Sigmoid colon (tissue), 7 donors: ENCODE measurements around the gene SPATA19. TPM values are rescaled to one million over a fixed set of nuclear protein-coding genes. Genes with fewer than 3 reads are reported as not detected.

ENCODE experiments used
- DNase-seq: peaks from one replicate; pipeline ENCODE4 v3.0.0-alpha.2; 2019
- H3K27ac ChIP-seq, 4 donors: fragments of 200-600 bp; sonication (generic); one replicate each; pipeline ENCODE4 v1.5.1; 2016 to 2019; ENCODE audit warnings: mild to moderate bottlenecking in 1 of 4
- H3K27me3 ChIP-seq, 3 donors: fragments of 200-600 bp; sonication (generic); one replicate each; pipeline ENCODE4 v1.5.1; 2019; ENCODE audit warnings: mild to moderate bottlenecking in 1 of 3
- H3K36me3 ChIP-seq, 4 donors: fragments of 200-600 bp; sonication (generic); one replicate each; pipeline ENCODE4 v1.5.1; 2016 to 2019
- H3K4me1 ChIP-seq, 4 donors: fragments of 200-600 bp; sonication (generic); one replicate each; pipeline ENCODE4 v1.5.1; 2017 to 2019
- H3K4me3 ChIP-seq, 4 donors: fragments of 200-600 bp; sonication (generic); one replicate each; pipeline ENCODE4 v1.5.1; 2017 to 2019; ENCODE audit warnings: mild to moderate bottlenecking in 2 of 4, moderate library complexity in 1 of 4
- H3K9me3 ChIP-seq, 4 donors: fragments of 200-600 bp in 3 of 4; sonication (generic) in 3 of 4; one replicate each; pipeline versions ENCODE4 v1.5.1 to v1.6.1; 2013 to 2019
- EP300 ChIP-seq, 4 donors: sonication (generic); formaldehyde crosslinking; IDR thresholded peaks; one replicate each; pipeline ENCODE4 v1.6.1; 2017; ENCODE audit warnings: antibody characterized with exemption in 4 of 4
- POLR2A ChIP-seq, 2 donors: fragments of 450-650 bp; IDR thresholded peaks; one replicate each; pipeline ENCODE4 v1.6.1; 2016; ENCODE audit warnings: antibody characterized with exemption in 2 of 2, mild to moderate bottlenecking in 2 of 2, moderate library complexity in 2 of 2
- POLR2AphosphoS5 ChIP-seq, 4 donors: sonication (generic); formaldehyde crosslinking; IDR thresholded peaks; one replicate each; pipeline ENCODE4 v1.6.1; 2017; ENCODE audit warnings: antibody characterized with exemption in 4 of 4
- WGBS, 2 donors: extraction: QIAGEN DNeasy Blood & Tissue Kit; methylation state at CpG; one replicate each; pipeline ENCODE4 v1.1.7; 2013; 5-methylcytosine and 5-hydroxymethylcytosine counted together
- intact Hi-C: fragments of 100-400 bp; cut with DNase I; formaldehyde crosslinking; loops from one replicate; pipeline ENCODE4 v1.15.1; 2023
- polyA plus RNA-seq, 3 donors: library from polyadenylated mRNA; stranded (reverse); fragments of 200-250 nt; gene quantifications; one replicate each; pipeline ENCODE4 v1.2.3, GENCODE V29; 2013
- total RNA-seq, 4 donors: library from RNA; depleted of rRNA; stranded (reverse); fragments of >200 nt; gene quantifications; one replicate each; pipeline ENCODE4 v1.1.0, GENCODE V29; 2016
- TF ChIP-seq, protein P1 (sequence below), 4 experiments: fragments of 450-650 bp in 3 of 4; fragments of 200-600 bp in 1 of 4; IDR thresholded peaks; one replicate each; pipeline ENCODE4 v1.5.1; 2016 to 2019; ENCODE audit warnings: antibody characterized with exemption in 4 of 4, mild to moderate bottlenecking in 3 of 4, moderate library complexity in 2 of 4
- donor health status: healthy with polysubstance abuse.
- donor health status: Bipolar disorder and iron deficiency.
- donor health status: healthy.

The SPATA19 gene
- total and polyA plus RNA-seq, 7 donors, result not detected

DNA sequence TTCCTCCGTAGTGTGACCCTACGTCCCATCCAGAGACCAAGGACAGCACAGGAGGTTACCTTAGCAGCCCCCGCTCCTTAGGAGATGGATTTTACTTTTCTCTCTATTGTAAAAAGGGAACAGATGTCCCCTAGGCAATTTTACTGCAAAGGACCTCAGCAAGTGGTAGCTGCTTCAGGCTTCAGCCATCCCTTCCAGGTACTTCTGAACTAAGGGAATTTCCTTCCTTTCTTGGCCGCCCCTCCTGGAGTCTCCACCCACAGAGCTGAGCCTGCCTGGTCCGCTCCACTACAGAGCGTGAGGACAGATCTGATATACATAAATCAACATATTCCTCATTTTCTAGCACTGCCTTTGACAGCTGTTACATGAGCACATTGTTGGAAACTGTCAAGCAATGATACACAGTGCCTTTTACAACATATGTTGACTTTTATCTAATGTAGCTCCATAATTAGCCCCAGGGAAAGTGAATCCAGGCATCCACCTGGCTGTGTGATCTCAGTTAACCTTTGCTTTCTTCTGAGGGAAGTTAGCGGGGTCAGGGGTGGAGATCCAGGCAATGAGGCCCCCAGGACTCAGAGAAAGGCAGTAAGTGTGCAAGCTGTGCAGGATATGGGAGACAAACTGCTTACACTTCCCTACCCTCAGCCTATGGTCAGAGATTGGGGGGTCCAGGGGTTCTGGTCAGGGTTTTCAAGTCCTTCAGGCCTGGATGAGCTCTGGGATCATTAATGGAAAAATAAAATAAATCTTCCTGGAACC lies 51.9 kb downstream of the SPATA19 start:
- H3K4me1 ChIP-seq, result no peaks in the 10 kb centered on the region
- H3K27me3 ChIP-seq, result peaks cover 0 to 14% (median 0%) of the 10 kb centered on the region in 3 donors
- intact Hi-C loops, result no loop called here
- no peak overlapping the region for H3K4me3 ChIP-seq
- TF ChIP-seq, protein P1, sequence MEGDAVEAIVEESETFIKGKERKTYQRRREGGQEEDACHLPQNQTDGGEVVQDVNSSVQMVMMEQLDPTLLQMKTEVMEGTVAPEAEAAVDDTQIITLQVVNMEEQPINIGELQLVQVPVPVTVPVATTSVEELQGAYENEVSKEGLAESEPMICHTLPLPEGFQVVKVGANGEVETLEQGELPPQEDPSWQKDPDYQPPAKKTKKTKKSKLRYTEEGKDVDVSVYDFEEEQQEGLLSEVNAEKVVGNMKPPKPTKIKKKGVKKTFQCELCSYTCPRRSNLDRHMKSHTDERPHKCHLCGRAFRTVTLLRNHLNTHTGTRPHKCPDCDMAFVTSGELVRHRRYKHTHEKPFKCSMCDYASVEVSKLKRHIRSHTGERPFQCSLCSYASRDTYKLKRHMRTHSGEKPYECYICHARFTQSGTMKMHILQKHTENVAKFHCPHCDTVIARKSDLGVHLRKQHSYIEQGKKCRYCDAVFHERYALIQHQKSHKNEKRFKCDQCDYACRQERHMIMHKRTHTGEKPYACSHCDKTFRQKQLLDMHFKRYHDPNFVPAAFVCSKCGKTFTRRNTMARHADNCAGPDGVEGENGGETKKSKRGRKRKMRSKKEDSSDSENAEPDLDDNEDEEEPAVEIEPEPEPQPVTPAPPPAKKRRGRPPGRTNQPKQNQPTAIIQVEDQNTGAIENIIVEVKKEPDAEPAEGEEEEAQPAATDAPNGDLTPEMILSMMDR (IDR thresholded peaks at IDR 0.05), result no peak
- H3K36me3 ChIP-seq, result no peaks in the 10 kb centered on the region
- no peak for DNase-seq
- WGBS, 2 donors, result 70 to 78% methylated on average over 7 of the region's 7 CpGs
- no peak overlapping the region for H3K27ac ChIP-seq
- peaks cover 0 to 4% (median 2%) of the 10 kb centered on the region in 4 donors for H3K9me3 ChIP-seq

DNA sequence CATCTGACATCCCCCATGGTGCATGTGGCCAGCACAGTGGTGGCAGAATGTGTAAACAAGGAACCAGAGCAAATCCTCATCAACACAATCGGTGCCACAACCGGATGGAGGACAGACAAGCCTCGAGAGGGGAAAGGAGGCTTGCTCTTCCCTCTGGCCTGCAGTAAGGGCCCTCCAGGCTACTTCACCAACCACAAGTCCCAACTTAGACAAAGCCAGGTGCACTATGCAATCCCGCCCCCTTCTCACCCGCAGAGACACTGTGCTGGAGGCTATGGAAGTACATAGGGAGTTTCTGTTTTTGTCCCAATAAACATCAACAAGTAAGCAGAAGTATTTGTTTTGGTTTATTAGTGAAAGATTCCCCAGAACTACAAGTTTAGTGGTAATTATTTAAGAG lies 54.3 kb downstream of the SPATA19 start:
- intact Hi-C loops, result no loop called here
- H3K9me3 ChIP-seq, result peaks cover 0 to 4% (median 2%) of the 10 kb centered on the region in 4 donors
- H3K4me1 ChIP-seq, result peaks cover 0 to 8% (median 3%) of the 10 kb centered on the region in 4 donors
- WGBS, 2 donors, result 79 to 89% methylated on average over 5 of the region's 5 CpGs
- DNase-seq, result no peak
- peaks cover 0 to 27% (median 9%) of the 10 kb centered on the region in 3 donors for H3K27me3 ChIP-seq
- H3K27ac ChIP-seq, result no peak overlapping the region
- H3K4me3 ChIP-seq, result no peak overlapping the region
- no peaks in the 10 kb centered on the region for H3K36me3 ChIP-seq
- TF ChIP-seq EP300 (IDR thresholded peaks at IDR 0.05) (no peak), POLR2A (IDR thresholded peaks at IDR 0.05) (no peak), POLR2AphosphoS5 (IDR thresholded peaks at IDR 0.05) (no peak)
- TF ChIP-seq, protein P1 (IDR thresholded peaks at IDR 0.05), result no peak

Other genes with a start within 250 kb of the SPATA19 start
- gene IGSF9B, start 111.5 kb upstream of the SPATA19 start, total RNA-seq, result 10 to 100 TPM; 12.5 to 53.7 (median 19.0) TPM
- gene IGSF9B, start 111.5 kb upstream of the SPATA19 start, polyA plus RNA-seq, result 1 to 10 TPM in 1 of 3 donors, under 1 TPM in 1, not detected in 1; under 0.01 to 4.4 TPM
- gene JAM3, start 223.6 kb upstream of the SPATA19 start, total RNA-seq, result 100 to 1,000 TPM in 1 of 4 donors, 10 to 100 TPM in 3; 69.4 to 125 (median 82.0) TPM
- 1 to 10 TPM in 2 of 3 donors, under 1 TPM in 1; 0.69 to 7.5 (median 3.0) TPM for gene JAM3, start 223.6 kb upstream of the SPATA19 start, polyA plus RNA-seq